GM18520 (cell line): Measurements from ENCODE around the gene LPP.

Experiments used
- ATAC-seq: cut with Tn5 transposase; IDR thresholded peaks from one replicate; pipeline ENCODE4 v1.9.1; 2021; ENCODE audit not compliant: unreplicated experiment

Gene LPP

GRCh38 chr3:188925376-188925775 lies 771.4 kb downstream of the LPP start:
- no peak for ATAC-seq

DNA sequence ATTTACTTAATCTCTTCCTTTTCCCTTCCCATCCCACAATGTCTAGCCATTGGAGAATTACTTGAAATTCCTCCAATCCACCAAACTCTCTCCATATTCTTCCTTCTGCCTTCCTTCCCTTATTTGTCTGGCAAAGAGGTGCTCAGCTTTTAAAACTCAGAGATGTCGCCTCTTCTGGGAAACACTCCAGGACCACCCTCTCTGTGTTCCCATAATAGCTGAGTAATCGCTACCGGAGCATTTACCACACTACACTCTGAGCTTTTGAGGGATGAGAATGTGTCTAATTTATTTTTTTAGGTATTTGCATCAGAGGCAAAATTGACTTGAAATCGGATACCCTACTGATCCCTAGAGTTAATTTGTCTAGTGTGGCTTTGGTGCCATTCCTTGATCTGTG lies 772.2 kb downstream of the LPP start:
- ATAC-seq: no peak

- ATAC-seq: no peak
Measured at GRCh38 chr3:188926741-188927511, 773.0 kb downstream of the LPP start.

GRCh38 chr3:188927971-188928370 lies 774.0 kb downstream of the LPP start:
- ATAC-seq: no peak

DNA sequence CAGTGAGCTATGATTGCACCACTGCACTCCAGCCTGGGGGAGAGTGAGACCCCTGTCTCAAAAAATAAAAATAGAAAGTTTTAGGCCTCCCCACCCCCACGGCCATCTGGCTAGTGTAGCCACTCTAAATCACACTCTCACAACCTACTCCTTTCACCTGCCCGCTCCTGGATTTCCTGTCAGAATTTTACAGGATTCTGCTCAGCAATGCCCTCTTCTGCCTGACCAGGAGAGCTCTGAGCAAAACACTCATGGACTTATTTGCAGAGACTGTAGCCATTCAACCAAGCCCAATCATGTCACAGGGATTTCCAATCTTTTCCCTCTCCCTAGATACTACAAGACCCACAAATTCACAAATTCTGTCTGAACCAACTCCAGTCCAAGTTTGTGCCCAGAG lies 775.2 kb downstream of the LPP start:
- ATAC-seq: no peak

DNA sequence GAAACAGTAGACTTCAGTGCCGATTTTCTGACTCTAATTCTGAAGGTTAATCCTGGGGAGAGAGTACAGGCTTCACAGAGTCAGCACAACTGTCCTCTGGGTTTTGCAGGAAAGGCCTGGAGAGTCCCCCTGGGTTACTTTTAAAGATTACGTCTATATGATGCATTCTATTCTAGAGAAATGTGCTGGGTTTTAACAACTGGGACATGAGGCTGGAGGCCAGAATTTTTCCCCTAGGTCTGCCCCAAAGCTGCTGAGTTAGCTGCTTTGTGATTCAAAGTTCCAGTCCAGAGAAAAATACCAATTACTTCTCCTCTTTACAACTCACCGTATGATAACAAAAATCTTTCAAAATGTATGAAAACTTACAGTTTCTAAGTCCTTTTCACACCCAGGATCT lies 777.1 kb downstream of the LPP start:
- ATAC-seq: no peak

DNA sequence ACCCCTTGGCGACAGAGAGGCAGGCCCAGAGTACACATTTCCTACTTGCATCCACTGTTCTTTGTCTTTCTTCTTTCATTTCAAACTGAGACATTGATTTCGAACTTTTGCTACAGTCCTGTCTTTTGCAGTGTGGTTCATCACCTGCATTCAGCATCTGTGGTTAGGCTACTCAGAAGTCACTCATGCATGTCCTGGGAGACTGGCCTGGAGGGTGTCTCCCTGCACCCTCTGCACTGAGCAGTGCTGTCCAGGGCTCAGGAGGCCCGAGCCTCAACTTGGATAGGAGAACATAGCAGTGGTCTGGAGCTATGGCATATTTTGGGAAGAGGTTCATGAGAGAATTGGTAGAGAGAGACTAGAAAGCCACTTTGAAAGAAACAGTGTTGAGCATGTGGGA lies 777.6 kb downstream of the LPP start:
- no peak for ATAC-seq

GRCh38 chr3:188934989-188935388 lies 781.0 kb downstream of the LPP start:
- ATAC-seq: no peak

GRCh38 chr3:188936597-188937107 lies 782.7 kb downstream of the LPP start:
- ATAC-seq: no peak

- ATAC-seq: no peak
Measured at GRCh38 chr3:188937389-188937788, 783.4 kb downstream of the LPP start.

GRCh38 chr3:188938999-188939398 lies 785.0 kb downstream of the LPP start:
- ATAC-seq: no peak

DNA sequence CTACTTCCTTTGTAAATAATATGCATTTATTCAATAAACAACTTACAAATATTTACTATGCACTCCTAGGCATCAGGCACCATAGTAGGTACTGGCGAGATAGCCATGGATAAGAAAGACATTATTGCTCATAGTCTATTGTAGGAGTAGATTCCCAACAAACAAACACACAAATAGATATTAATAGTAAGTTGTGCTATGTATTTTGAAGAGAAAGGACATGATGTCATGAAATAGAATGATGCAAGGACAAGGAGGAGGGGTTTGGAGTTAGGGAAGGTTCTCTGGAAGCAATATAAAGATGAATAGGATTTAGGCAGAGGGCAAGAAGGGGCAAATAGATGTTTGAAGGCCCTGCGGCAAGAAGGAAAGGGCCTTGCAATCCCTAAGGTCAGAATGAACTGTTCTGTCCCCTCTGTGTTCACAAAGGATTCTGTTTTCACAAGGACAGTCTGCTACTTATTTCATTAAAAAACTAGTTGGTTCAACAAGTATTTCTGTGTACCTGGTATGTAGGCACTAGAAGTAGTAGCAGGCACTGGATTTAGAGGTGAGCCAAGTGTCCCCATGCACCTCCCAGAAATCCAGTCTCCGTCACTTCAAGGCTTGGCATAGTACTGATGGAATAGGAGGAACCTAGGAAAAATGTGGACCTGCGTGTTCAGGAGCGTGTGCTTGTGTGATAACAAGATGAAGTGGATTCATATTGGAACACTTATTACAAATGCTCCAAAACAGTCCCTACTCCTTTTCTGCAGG lies 786.0 kb downstream of the LPP start:
- ATAC-seq: no peak
